HG02610 (cell line): ENCODE results near the gene IL23R.

ENCODE experiments used
- ATAC-seq: cut with Tn5 transposase; IDR thresholded peaks from one replicate; pipeline ENCODE4 v1.9.1; 2021; ENCODE audit warnings: mild to moderate bottlenecking, moderate library complexity; ENCODE audit not compliant: unreplicated experiment

The IL23R gene

DNA sequence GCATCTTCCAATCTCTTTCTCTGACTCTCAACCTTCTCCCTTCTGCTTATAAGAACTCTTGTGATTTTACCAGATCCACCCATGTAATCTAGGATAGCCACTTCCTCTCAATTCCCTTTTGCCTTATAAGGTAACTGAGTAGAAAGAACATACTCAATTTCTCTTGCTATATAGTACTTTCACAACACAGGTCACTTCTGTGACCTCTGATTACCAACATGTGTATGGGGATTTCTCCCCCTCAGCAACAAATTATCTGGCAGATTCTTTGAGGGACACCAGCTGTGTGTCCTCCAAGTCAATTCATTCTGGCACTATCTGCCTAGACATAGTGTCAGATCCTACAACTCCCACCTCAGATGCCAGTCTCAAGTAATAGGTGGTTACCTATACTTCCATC is 62.5 kb downstream of the IL23R start:
- ATAC-seq = no peak

DNA sequence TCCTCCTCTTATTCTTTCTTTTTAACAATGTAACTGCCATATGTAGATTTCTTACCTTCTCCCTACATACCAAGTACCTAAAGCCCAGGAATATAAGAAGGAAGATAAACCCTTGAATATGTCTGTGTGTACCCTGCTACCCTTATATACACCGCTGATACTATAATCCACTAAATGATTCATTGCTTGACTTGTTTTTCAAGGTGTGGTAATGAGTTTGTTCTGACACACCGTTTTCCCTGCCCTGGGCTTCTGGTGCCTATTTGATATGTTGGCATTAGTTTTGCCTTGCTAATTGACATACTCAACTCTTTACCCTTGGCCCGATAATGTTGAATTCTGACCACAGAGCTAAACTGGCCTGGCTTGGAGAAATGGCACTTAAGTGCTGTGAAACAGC is 64.3 kb downstream of the IL23R start:
- ATAC-seq = no peak

DNA sequence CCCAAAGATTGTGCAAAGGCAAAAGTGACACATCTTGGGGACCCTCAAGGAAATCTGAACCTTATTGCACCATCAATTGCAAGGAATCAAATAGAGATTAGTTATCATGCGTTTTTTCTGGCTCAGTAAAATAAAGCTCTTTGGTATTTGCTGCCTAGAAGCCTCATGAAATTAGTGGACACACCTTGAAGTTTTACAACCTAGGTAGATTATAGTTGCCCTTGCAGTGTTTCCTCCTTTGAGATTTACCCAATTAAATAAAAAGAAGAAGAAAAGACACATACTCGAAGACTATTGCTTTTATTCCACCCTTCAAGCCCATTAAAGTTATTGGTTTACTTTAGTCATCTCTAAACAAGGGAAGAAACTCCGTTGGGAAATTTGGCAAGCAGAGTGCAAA is 70.0 kb downstream of the IL23R start:
- ATAC-seq = no peak

DNA sequence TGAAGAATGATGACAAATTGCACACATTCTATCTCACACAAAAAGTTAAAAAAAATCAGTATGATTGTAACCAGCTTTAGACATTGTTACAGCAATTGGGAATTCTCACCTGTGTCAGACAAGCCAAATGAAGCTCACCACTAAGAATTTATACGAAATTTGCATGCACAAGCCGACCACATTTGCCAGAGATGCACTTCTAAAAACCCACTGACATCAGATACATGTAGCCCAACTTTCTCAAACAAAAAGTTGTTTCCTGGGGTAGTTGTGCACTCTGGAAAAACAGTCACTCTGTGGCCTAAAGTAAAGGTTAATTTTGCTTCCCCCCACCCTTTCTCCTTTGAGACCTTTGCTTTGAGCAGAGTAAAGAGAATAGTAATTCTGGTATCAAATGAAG is 73.5 kb downstream of the IL23R start:
- ATAC-seq = peak; percentile 54

DNA sequence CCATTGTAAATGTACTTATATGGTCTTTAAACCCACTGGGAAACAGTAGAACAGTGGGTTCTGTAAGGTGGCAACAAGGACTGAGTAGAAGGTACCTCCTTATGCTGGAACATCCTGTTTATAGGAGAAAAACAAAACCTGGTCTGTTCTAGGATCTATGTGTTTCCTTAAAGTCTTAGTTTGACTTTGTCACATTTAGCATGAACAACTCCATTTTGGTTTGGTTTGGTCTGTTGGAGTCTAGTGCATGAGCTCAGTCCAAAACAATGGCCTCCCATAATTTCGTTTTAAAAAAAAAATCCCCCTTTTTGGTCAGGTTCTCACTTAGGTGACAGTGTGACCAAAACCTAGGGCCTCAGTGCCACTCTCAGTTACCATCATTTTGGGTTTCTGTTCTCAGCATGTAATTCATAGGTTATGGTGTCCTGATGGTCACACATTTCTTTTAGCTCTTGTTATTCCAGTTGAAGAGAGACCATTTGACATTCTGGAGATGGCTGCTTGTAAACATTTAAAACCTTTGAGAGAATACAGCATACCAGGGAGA is 75.0 kb downstream of the IL23R start:
- ATAC-seq = peak; percentile 41

DNA sequence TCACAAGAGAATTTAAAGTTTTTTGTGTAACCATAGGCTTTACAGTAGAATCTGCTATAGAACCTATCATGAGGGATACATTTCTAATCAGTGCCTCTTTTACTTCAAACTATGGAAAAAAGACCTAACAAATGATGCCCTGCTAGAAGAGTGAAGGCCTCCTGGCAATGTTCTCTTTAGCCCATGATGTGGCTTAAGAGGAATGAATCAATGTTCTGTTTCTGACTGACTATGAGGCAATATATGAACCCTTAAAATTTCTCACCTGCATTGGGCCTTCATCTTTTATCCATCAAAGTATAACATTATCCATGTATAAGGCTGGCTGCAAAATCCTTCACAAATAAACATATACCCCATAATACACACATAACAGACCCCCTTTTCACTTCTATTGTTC is 75.8 kb downstream of the IL23R start:
- no peak for ATAC-seq

DNA sequence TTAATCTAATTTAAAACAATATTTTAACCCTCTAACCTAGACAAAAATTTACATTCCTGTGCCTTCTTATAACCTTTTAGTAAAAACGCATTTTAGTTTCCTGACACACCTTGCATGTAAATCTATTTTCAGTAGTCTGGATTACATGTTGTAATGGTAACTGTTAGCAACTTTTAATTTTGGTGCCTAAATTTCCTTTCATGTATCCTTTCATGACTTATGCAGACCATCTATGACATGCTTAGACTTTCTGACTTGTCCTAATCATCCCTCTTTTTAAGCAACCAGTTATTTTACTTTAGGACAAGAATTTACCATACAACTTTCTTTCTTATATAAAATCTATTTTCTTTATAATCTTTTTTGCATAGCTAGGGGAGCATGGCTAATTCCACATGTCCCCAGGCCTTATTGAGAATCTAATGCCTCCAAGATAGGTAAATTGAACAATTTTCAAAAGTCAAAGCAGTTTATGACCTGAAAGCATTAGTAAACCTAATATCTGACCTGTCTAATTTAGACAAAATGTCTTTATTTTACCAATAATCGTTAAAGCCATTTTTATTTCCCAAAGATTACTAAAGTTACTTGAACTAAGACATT is 83.9 kb downstream of the IL23R start:
- ATAC-seq = no peak

DNA sequence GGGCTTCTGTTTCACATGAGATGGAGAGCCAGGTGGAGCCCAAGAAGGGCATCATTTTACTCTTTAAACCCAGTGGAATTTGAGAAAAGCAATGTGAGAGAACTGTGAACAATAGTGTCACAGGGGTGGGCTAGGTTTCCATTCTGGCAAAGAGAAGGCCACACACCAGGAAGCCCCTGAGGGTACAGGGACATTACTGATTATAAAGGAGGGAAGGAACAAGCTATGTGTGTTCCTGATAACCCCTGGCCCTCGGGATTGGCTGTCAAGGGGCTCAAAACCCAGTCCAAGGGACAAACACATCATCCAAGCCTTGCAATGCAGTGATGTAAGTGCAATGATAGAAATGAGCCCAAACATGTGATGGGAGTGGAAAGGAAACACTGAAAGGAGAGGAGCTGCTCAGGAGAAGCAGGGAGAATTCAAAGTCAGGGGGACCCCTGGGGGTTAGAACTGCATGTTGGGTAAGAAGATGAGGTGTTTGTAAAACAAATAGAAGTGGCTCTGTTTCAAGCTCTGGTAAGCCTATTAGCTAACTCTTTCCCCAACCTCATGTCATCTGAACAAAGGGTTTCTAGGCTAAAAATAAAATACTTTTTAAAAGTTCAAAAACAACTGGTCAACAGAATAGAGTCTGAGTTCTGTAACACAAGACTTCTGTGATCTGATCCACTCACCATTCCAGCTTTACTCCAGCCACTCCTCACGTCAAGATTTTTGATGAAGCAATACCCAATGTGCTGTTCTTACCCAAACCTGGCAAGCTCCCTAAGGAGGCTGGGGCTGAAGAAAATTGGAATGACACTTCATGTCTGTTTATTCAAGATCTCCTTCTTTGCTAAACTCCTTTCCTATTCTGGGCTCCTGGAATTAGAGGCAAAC is 90.3 kb downstream of the IL23R start:
- ATAC-seq = no peak

DNA sequence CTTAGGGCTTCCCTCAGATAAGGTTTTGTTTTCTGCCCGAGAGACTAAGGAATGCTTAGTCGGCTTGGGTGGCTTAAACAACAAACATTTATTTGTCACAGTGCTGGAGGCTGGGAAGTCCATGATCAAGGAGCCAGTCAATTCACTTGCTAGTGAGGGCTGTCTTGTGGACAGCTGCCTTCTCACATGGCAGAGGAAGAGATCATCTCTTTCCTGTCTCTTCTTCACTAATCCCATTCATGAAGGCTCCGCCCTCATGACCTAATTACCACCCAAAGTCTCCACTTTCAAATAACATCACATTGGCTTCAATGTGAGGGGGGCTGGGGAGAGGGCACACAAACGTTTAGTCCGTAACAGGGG is 90.9 kb downstream of the IL23R start:
- ATAC-seq = no peak

DNA sequence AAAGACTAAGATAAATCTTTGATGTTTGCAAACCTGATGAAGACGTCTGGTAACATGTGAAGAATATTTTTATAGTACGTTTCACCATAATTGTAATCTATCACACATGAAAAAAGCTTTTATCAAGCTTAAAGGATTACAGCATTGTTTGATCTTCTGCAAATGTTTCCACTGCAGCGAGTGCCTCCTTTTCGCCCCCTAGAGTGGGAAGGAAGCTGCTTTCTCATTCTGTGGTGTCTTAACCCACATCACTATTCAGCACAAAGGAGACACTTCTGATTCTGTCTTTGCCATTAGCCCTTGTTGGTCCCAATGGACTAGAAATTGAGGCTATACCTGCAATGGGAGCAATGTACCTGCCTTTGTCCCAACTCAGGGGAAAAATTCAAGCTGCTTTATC is 95.4 kb downstream of the IL23R start:
- ATAC-seq = no peak

DNA sequence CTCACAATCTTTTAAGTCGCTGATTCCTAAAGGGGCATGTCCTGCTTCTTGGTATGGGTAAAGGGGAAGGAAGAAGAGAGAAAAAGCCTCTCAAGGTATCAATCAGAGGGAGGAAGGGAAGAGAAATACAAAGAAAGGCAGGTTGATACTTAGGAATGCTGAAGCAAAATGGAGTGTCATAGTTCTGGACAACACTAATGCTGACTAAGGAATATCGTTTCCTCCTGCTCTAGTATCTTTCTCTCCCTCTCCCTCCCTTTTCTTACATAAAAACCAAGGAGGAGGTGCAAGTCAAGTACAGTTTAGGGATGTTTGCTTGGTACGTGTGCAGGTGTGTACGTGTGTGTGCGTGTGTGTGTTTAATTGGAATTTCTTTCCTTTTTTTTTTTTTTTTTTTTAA is 96.5 kb downstream of the IL23R start:
- no peak for ATAC-seq

DNA sequence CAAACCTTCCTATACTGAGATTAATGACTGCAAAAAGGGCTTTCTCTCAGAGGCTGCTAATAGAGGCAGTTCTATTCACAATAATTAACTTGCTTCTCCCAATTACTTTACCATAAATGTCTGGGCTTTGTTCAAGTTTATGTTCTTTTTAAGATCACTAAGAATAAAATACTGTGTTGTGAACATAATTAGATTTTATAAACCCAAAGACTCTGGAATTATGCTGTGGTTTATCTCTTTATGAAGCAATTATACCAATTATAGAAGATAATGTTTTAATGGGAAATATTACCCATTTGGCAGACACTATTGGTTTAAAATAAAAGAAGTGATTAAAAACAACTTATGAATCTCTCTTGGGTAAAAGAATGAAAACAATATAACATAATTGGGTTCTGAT is 97.9 kb downstream of the IL23R start:
- ATAC-seq = no peak

DNA sequence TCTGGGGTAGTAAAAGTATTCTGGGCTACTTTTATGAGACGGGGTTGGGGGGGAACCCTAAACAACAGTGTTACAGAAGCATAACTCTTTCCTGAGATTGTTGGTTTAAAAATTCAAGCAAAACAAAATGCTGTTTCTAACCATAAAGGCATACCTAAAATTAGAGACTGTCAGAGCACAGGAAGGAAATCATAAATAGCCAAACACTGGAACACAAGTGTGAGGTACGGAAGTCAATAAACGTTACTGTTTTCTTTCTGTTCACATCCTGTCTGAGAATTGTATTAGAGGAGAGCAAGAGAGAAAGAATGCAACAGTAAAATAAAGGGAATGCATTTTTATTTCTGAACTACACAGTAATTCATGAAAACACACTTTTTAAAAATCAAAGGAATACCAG is 98.6 kb downstream of the IL23R start:
- peak; percentile 46 for ATAC-seq

DNA sequence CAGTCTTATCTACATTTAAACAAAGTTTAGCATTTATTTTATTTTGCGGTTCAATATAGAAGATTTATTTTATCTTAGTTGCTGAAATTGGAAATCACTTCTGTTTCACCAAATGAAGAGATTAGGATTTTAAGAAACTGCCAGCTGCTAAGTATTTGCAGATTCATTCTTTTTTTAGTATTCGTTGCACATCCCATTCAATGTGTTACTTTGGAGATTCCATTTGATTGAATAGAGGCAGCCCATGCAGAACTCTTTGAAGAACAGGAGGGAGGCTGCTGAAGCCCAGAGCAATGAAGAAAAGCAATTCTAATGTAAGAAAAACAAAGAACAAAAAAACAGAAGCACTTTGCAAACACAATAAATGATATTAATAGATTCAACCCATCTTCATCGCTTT is 102.8 kb downstream of the IL23R start:
- no peak for ATAC-seq

DNA sequence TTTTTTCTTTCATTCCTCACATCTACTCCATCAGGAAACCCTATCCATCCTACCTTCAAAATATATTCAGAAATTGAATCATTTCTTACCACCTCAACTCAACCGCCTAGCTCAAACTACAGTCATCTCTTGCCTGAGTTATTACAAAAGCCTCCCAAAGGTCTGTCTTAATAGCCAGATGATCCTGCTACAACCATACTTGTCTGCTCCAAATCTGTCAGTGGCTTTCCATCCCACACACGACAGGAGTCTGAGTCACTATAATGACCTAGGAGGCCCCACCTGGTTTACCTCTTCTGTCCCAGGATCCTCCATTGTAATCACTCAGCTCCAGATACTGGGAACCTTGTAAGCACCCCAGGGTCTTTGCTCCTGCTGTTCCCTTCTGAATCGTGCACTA is 104.3 kb downstream of the IL23R start:
- ATAC-seq = no peak

DNA sequence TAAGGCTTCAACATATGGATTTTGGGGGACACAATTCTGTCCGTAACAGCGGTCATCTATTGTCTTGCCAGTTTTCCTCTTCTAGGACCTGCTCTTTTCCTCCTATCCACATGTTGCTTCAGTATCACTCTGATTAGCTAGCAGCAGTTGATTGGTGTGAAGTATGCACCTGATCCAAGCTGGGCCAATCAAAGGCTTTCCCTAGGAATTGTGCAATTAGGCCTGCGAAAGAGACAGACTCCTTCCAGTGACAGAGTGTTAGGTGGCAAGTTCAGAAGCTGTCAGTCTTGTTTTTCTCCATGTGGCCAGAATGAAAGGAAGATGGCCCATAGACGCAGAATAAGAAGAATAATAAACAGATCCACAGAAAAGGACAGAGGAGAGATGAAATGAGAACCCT is 107.3 kb downstream of the IL23R start:
- ATAC-seq = no peak

DNA sequence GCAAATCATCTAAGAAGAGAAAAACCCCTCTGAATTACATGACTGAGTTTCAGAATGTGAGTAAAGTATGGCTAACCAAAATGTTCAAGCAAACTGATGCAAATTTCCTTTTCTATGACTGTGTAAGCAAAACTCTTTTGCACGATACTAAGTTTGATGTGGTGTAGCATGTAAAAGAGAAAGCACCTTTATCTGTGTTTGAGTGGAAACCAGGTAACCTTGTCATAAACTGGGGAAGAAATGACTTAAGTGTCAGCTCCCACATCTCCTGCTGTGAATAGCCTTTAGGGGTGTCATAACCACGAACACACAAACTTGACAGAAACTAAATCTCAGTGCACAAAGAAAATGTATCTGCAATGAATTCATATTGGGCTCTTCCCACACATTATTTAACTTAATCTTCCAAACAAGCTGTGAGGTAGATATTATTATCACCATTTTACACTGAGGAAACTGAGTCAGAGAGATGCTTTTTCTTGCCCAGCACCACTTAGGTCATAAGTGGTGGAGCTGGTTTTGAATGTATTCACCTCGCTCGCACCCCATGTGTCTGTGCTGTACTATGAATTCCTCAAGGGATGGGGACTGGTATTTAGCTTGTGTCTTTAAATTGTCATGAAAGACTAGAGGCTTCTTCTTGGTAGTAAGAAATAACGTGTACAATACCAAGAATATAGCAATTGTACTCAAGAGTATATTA is 108.5 kb downstream of the IL23R start:
- peak; percentile 98 for ATAC-seq

DNA sequence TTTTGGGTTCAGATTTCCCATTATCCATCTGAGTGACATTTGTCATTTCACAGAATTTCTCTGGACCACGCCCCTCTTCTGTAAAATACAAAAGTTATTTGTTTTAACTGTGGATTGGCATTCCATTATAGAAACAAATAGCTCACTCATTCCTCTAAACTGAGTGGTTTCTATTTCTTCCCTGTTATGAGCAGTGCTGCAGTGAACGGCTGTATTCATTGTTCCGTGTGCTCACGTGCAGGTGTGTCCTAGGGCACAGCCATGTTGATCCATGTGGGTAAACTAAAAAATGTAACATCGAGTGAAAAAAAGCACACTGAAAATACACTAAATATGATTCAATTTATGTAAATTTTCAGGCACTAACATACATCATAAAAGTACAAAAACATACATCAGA is 114.4 kb downstream of the IL23R start:
- ATAC-seq = no peak

DNA sequence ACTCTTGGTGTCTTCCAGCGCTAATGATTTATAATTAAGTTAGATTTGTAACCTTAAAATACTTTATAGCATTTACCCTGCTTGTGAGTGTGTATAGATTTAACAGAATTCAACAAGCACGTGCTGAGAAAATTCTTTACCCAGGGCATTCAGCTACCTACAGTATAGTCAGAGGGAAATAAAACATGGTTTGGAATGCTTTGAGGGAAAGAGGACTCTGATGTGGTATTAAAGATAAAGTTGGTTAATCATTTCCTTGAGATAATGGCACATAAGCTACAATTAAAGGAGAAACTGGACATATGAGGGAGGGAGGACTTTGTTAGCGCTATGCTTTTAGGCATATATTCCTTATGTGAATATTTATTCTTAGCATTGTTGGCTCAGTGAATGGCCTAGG is 115.0 kb downstream of the IL23R start:
- ATAC-seq = no peak

DNA sequence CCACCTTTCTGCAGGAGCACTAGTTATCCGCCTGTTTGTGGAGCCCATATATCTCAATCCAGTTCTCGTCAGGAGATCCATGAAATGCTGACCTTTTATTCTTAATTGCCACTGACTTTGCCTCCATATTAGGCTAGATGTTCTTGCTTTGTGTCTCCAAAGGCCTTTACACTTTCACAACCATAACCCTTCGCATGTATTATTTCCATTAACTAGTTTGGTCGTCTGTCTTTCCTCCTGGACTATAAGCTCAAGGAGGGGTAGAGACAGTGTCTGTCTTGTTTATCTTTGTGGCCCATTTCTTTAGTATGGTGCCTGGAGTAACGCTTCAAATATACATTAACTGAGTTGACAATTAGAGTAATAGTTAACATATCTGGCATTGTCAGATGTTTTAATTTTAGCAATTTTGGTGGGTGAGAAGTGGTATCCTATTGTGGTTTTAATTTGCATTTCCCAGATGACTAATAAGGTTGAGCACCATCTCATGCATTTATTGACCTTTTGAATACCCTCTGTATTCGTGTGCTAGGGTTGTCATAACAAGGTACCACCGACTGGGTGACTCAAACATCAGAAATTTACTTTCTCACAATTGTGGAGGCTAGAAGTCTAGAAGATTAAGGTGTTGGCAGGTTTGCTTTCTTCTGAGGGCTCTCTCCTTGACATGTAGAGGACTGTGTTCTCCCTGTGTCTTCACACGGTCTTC is 119.7 kb downstream of the IL23R start:
- ATAC-seq = peak; percentile 90

DNA sequence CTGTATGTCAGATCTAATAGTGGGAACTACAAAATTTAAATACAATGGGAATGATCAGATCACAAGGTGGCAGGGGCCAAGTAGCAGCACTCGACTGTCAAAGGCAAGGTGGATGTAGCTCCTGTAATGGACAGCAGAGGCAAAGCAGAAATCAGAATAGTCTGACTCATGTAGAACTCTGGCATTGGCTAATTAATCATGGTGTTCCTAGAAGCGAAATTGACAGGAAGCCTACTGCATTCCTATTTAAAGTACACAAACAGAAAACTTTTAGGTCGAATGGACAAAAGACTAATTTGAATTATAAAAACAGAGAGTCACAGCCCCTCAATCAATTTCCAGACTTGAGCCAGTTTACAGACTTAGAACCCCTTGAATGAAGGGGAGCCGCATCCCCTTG is 124.0 kb downstream of the IL23R start:
- ATAC-seq = no peak
